ENCODE data around the gene APOBEC3F.
"Not testable (repeated sequence)": the region's sequence is repeated elsewhere in the genome, so short reads cannot be mapped to it uniquely, and the experiment has no call there.

The APOBEC3F gene

DNA sequence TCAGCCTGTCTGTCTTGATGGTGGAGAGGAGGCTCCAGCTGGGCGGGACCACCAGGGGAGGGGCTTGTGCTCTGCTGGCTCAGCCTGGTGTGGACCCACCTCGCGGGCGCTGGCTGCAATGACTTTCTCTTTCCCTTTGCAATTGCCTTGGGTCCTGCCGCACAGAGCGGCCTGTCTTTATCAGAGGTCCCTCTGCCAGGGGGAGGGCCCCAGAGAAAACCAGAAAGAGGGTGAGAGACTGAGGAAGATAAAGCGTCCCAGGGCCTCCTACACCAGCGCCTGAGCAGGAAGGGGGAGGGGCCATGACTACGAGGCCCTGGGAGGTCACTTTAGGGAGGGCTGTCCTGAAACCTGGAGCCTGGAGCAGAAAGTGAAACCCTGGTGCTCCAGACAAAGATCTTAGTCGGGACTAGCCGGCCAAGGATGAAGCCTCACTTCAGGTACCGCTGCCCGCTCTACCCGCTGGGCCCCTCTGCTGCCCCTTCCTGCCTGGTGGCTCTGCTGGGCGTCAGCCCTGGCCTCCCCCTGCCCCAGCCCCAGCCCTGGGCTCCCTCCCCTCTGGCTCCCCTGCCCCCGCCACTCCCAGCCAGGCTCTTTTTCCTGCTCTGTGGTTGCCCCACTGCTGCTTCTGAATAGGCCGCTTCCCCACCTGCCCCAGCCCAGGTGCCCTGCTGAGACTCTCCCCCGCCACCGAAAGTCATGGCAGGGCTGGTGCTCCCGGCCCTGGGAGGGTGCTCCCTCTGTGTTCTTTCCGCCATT, at the start of gene APOBEC3F:
TSS of gene APOBEC3F (plus strand) at position 327 of the 759 bp plus-strand sequence. CDS start at position 424, 97 bp downstream.
- DNase-seq (ENCODE audit: extremely low read depth in 1 of 2, low read depth in 1 of 2): peak; percentile 60 to 62

DNA sequence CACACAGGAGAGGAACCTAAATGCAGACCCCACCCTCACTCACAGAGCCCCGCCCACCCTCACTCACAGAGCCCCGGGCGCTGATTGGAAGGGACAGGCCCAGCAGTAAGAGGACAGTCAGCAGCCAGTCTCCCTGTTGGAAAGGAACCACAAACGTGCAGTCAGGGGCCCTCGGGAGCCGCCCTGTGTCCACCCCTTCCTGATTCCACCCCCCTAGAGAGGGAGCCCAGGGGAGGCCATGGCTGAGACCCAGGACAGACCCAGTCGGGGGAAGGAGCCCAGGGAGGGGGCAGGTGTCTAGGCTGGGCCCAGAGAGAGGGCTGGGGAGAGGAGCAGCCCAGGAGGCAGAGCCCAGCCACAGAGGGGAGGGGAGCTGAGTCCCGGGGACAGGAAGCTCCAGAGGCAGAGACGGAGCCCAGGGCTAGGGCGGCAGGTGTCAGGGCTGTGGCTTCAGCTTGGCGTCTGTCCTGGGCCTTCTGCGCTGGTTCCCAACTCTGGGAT, 47.7 kb upstream of the APOBEC3F start:
- not testable (repeated sequence) for DNase-seq (ENCODE audit: extremely low read depth in 1 of 2, low read depth in 1 of 2)

DNA sequence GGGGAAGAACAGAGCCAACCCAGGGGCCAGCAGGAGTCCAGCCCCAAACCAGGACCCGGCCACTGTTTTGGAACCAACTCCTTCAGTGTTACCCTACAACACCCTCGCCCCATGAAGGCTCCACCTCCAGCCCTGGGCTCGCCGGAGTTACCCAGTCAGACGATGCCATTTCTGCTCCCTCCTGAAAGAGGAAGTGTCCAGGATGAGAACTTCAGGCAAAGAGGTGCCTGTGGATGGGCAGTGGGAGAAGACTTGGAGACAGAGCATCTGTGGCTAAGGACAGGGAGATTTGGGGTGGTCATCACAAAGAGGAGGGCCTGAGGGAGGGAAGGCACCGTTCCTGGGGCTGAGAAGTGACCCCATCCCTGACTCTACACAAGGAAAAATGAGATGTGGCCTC, 44.6 kb upstream of the APOBEC3F start:
- no peak for DNase-seq (ENCODE audit: extremely low read depth in 1 of 2, low read depth in 1 of 2)

DNA sequence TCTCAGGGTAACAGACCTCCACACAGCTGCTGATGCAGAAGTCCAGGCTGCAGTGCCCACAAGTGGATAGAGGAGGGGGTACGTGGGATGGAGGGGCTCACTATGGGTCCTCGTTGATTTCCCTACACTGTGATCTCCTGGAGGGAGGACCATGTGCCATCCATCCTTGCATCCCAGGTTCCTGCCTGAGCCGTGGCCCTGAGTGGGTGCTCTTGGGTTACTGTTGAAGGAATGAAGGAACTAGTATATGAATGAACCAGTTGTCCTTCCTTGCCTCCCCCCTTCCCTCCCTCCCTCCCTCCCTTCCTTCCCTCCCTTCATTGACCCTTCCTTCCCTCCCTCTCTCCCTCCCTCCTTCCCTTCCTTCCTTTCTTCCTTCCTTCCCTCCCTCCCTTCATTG, 43.1 kb upstream of the APOBEC3F start:
- DNase-seq (ENCODE audit: extremely low read depth in 1 of 2, low read depth in 1 of 2): no peak

DNA sequence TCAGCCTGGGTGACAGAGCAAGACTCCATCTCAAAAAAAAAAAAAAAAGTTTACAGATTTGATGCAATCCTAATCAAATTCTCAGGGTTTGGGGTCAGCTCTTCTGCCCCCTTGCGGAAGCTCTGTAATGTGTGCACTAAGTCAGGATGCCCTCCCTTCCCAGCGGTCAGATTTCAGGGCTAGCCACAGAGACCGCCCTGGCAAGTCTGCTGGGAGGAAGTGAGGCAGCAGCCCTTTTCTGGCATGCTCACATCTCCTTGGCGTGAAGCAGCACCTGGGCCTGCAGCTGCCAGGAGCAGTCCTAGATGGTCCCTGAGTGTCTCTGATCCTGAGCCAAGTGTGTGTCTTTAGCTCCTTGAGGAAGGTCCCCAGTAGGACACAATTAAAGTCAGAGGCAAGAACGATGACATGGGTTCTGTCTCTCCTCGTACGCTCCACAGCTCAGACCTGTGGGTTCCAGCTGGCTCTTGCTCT, 37.5 kb upstream of the APOBEC3F start:
- peak; percentile 52 to 69 for DNase-seq (ENCODE audit: extremely low read depth in 1 of 2, low read depth in 1 of 2)

DNA sequence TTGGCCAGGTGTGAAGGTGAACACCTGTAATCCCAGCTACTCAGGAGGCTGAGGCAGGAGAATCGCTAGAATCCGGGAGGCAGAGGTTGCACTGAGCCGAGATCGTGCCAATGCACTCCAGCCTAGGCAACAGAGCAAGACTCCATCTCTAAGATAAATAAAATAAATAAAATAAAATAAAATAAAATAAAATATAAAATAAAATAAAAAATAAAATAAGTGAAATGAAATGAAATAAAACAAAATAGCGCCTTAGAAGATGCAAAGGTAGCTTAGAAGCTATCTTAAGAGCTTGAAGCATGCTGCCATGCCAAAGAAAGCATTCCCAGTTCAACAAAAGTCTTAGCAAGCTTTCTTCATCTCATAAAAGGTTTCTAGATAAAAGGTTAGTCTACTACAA, 33.5 kb upstream of the APOBEC3F start:
- DNase-seq (ENCODE audit: extremely low read depth in 1 of 2, low read depth in 1 of 2): no peak

DNA sequence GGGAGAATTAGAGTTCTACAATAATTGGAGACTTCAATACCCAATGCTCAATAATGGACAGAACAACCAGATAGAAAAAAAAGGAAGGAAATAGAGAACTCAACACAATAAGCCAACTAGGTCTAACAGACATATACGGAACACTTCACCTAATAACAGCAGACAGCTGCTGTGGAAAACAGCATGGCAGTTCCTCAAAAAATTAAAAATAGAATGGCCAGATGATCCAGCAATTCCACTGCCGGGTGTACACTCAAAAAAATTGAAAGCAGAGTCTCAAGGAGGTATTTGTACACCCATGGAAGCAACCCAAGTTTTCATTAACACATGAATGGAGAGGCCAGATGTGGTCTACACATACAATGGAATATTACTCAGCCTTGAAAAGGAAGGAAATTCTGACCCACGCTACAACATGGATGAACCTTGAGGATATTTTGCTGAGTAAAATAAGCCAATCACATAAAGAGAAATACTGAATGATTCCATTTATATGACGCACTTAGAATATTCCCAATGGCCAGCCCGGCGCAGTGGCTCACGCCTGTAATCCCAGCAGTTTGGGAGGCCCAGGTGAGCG, 32.3 kb upstream of the APOBEC3F start:
- DNase-seq (ENCODE audit: extremely low read depth in 1 of 2, low read depth in 1 of 2): not testable (repeated sequence)

DNA sequence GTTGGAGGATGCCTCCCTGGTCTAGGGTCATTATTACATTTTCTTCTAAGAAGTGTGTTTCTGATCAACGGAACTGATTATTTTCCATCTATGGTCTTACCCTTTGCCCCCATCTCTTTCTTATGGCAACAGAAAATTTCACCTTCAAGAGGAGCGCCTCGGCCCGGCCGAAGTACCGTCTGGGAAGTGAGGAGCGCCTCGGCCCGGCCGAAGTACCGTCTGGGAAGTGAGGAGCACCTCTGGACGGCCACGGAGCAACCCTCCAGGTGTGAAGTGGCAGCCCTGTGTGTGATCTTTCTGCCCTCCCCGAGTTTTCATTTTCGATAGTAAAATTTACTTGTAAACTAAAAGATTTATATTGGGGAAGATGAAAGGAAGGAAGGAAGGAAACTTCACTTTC, 29.7 kb upstream of the APOBEC3F start:
- DNase-seq (ENCODE audit: extremely low read depth in 1 of 2, low read depth in 1 of 2): no peak

DNA sequence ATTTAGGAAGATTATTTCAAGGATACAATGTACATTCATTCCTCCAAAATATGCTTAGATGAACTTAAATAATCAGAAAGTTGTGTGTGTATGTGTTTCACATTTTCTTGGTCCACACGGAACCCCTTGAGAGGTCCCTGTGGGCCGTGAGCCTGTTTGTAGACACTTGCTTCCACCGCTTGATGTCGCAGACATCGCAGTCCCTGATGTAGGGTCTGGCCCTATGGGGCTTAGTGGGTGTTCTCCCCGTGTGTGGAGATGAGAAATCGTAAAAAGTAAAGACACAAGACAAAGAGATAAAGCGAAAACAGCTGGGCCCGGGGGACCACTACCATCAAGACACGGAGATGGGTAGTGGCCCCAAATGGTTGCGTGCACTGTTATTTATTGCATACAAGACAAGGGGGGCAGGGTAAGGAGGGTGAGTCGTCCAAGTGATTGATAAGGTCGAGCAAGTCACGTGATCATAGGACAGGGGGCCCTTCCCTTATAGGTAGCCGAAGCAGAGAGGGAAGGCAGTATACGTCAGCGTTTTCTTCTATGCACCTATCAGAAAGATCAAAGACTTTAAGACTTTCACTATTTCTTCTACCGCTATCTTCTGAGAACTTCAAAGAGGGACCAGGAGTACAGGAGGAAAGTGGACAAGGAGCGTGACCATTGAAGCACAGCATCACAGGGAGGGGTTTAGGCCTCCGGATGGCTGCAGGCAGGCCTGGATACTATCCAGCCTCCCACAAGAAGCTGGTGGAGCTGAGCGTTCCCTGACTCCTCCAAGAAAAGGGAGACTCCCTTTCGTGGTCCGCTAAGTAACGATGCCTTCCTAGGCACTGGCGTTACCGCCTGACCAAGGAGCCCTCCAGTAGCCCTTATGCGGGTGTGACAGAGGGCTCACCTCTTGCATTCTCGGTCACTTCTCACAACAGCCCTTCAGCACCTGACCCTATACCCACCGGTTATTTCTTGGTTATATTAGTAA, 27.8 kb upstream of the APOBEC3F start:
- no peak for DNase-seq (ENCODE audit: extremely low read depth in 1 of 2, low read depth in 1 of 2)

DNA sequence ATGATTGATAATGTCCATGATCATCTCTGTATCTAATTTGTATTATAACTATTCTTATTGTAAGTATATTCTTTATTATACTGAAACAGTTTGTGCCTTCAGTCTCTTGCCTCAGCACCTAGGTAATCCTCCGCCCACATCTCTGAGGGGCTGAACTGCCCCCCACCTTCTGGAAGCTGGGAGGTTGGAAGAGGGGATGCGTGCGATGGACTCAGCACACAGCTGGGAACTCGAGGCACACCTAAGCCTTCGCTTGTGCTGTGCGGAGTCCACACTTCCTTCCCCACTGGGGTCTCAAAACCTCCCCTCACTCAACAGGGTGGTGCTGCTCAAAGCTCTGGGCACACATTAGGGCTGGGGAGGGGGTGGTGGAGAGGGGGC, 27.1 kb upstream of the APOBEC3F start:
- DNase-seq (ENCODE audit: extremely low read depth in 1 of 2, low read depth in 1 of 2): not testable (repeated sequence)

DNA sequence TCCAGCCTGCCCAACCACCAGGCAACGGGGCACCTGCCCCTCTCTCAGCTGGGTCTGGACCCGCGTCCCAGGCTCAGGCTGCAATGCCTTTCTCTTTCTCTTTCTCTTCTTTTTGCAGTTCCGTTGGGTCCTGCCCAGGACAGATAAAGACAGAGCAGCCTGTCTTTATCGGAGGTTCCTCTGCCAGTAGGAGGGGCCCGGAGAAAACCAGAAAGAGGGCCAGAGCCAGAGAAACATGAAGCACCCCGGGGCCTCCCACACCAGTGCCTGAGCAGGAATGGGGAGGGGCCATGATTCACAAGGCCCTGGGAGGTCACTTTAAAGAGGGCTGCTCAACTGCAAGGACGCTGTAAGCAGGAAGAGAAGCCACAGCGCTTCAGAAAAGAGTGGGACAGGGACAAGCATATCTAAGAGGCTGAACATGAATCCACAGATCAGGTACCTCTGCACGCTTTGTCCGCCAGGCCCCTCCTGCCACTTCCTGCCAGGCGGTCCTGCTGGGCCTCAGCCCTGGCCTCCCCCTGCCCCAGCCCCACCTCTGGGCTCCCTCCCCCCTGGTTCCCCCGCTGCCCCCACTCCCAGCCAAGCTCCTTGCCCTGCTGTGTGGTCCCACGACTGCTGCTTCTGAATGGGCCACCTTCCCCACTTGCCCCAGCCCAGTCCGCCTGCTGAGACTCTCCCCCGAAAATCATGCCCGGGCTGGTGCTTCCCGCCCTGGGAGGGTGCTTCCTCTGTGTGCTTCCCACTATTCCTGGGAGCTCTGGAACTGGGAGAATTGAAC, 26.5 kb upstream of the APOBEC3F start, which contains the start of gene APOBEC3C:
TSS of gene APOBEC3C (plus strand) at position 316 of the 781 bp plus-strand sequence. CDS start at position 422, 106 bp downstream.
- DNase-seq (ENCODE audit: extremely low read depth in 1 of 2, low read depth in 1 of 2): peak; percentile 68 to 87

DNA sequence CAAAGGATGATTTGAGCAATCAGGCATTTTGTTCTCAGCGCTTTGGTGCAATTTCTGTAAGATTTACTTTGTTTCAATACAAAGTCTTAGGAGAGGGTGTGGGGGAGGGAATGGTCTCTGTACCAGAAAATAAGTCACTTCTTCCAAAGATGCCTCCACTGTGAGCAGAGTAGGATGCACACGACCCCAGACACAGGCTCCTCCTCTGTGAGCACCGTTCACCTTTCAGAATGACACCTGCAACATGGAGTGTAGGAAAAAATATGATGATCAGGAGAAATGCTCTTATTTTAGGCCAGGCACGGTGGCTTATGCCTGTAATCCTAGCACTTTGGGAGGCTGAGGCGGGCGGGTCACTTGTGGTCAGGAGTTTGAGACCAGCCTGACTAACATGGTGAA, 25.9 kb upstream of the APOBEC3F start:
- DNase-seq (ENCODE audit: extremely low read depth in 1 of 2, low read depth in 1 of 2): not testable (repeated sequence)

DNA sequence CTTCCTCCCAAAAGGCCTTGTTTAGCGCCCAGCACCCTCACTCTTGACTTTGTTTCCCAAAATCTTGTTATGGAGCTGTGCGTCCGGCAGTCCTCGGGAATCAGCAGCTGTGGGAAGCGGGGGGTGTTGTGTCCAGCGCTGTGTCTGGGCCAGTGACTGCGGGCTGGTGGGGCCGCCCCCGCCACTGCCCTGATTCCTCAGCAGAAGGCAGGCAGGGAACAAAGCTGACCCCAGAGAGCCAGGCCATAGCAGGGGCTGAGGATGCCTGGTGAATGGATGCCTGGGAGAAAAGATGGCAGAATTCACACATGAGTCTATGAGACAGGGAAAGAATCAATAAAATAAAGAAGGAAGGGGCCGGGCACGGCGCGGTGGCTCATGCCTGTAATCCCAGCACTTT, 24.1 kb upstream of the APOBEC3F start:
- no peak for DNase-seq (ENCODE audit: extremely low read depth in 1 of 2, low read depth in 1 of 2)

DNA sequence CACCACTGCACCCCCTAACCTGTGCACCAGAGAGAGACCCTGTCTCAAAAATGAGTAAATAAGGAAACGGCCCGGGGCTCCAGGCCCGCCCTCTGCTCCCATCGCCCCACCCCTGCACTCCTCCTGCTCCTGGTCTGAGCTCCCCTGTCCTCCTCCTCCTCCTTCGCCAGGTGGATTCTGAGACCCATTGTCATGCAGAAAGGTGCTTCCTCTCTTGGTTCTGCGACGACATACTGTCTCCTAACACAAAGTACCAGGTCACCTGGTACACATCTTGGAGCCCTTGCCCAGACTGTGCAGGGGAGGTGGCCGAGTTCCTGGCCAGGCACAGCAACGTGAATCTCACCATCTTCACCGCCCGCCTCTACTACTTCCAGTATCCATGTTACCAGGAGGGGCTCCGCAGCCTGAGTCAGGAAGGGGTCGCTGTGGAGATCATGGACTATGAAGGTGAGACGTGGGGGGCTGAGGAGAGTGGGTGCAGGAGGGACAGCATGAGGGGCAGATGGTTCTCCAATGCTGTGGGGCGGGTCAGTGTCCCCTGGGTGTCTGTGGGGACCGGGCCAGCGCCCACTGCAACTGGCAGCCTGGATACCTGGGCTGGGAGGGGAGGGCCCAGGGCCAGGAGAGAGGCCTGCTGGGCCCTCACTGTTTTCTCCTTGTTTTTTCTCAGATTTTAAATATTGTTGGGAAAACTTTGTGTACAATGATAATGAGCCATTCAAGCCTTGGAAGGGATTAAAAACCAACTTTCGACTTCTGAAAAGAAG, 22.9 kb upstream of the APOBEC3F start:
- no peak for DNase-seq (ENCODE audit: extremely low read depth in 1 of 2, low read depth in 1 of 2)

DNA sequence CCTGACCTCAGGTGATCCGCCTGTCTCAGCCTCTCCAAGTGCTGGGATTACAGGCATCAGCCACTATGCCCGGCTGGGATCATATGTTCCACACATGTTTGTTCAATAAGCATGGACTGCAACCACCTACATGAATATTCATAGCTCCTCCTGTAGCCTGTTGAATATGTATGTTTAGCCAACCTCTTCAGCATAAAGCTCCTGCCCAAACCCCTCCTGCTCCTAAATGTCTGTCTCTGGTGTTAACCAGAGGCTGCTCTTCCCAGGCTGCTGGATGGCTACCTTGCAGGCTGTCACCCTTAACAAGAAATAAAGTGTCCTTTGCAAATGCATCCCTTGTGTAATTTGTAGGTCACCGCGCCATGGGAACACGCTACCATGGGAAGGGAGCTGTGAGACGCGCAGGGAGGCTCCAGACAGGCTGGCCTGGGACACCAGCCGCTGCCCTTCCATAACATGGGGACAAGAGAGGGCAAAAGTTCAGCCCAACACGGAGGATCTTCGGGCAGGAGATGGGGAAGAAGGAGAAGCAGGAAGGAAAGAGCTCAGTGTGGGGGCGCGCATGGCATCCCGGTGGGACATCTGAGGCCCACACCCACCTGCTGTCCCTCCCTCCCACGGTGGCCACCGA, 20.5 kb upstream of the APOBEC3F start:
- DNase-seq (ENCODE audit: extremely low read depth in 1 of 2, low read depth in 1 of 2): not testable (repeated sequence)

DNA sequence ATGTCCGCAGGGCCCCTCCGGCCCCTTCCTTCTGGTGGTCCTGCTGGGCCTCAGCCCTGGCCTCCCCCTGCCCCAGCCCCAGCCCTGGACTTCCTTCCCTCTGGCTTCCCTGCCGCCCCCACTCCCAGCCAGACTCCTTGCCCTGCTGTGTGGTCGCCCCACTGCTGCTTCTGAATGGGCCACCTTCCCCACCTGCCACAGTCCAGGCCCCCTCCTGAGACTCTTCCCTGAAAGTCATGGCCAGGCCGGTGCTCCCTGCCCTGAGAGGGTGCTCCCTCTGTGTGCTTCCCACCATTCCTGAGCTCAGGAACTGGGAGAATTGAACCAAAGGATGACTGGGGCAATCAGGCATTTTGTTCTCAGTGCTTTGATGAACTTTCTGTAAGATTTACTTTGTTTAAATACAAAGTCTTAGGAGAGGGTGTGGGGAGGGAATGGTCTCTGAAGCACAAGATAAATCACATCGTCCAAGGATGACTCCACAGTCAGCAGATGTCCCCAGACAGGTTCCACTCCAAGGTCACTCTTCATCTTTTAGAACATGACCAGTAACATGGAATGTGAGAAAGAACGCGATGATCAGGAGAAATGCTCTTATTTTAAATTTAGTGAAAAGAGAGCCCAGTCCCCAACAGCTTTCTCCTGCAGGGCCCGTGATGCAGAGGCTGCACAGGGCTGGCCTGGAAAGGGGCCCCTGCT, 19.0 kb upstream of the APOBEC3F start:
- DNase-seq (ENCODE audit: extremely low read depth in 1 of 2, low read depth in 1 of 2): no peak

DNA sequence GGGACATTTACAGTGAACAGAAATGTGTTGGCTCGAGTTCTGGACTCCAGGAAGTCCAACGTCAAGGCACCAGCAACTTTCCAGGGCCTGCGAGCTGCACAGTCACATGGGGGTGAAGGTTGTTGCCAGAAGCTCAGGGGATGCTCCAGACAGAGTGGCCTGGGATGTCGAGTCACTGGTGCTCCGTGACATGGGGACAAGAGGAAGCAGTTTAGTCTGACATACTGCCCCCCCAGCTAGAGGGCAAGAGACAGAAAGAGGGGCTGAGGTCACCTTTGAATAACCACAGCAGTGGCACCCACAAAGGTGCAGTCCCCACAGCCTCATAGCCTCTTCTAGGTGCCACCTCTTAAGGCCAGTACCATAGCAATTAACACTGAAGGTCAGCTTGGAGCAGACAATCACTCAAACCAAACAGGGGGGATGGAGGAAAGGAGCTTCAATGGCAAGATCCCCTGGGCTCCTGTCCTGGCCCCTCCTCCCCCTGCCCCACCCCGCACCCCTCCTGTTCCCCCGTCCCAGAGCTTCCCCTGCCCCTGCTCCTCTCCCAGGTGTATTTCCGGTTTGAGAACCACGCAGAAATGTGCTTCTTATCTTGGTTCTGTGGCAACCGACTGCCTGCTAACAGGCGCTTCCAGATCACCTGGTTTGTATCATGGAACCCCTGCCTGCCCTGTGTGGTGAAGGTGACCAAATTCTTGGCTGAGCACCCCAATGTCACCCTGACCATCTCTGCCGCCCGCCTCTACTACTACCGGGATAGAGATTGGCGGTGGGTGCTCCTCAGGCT, 15.9 kb upstream of the APOBEC3F start:
- DNase-seq (ENCODE audit: extremely low read depth in 1 of 2, low read depth in 1 of 2): no peak

Measured in stimulated activated CD8-positive, alpha-beta memory T cell treated with anti-CD3 and anti-CD28 coated beads, Interleukin-7, amount 100 ng/mL, for 48 hours (primary cell).